ENCODE measurements around the gene ZC3H12D. TPM values are rescaled to one million over a fixed set of nuclear protein-coding genes. Genes with fewer than 3 reads are reported as not detected.

Gene ZC3H12D
- total and polyA plus RNA-seq, 2 of the 8 experiments (the other 6 are each of a cell fraction or from before 2014, with no cell fraction given): 0.05 to 0.07 TPM

GRCh38 chr6:149454346-149454848 is 30.4 kb downstream of the ZC3H12D start:
- DNase-seq (ENCODE audit: low read depth in 1 of 2, low spot score in 2 of 2) (no peak), FAIRE-seq (no peak)
- no peak overlapping the region for H3K4me2 ChIP-seq (ENCODE audit: insufficient read depth in 1 of 2, low read depth in 2 of 2, low read length in 2 of 2)
- H2BK12ac ChIP-seq (ENCODE audit: low read depth, low read length): no peak overlapping the region
- 86% methylated on average over 11 of the region's 15 CpGs; no CpG with 5 or more reads in 1 of the 2 experiments for WGBS, 2 experiments (ENCODE audit: extremely low coverage in 1 of 2, insufficient coverage in 1 of 2, insufficient read length in 1 of 2, insufficient replicate concordance in 2 of 2, low coverage in 1 of 2, low lambda C conversion rate in 2 of 2, missing lambda C conversion rate in 1 of 2)
- TF ChIP-seq BACH1 (IDR thresholded peaks at IDR 0.05; ENCODE audit: low read length): no peak
- TF ChIP-seq SUZ12 (IDR thresholded peaks at IDR 0.05; ENCODE audit: low read length): no peak
- TF ChIP-seq HDAC6 (IDR thresholded peaks at IDR 0.05; ENCODE audit: low read depth, low read length): no peak
- no peak for TF ChIP-seq KDM4A (IDR thresholded peaks at IDR 0.05; ENCODE audit: low read depth, low read length, severe bottlenecking)
- TF ChIP-seq NANOG (IDR thresholded peaks at IDR 0.05; ENCODE audit: insufficient read depth, low read depth, low read length, poor library complexity, severe bottlenecking): no peak
- TF ChIP-seq SRF (IDR thresholded peaks at IDR 0.05; ENCODE audit: low read depth, low read length): no peak
- no peak overlapping the region for H2BK5ac ChIP-seq (ENCODE audit: low read depth, low read length)
- no peak overlapping the region for H3K23ac ChIP-seq (ENCODE audit: insufficient read length)
- H3K9me3 ChIP-seq (ENCODE audit: insufficient read depth in 2 of 2, low read depth in 1 of 2, low read length in 1 of 2): no peaks in the 10 kb centered on the region
- no peak overlapping the region for H4K8ac ChIP-seq (ENCODE audit: extremely low read depth, insufficient read depth, low read length)
- H2BK120ac ChIP-seq (replicated peaks; ENCODE audit: low read depth, low read length): no peak overlapping the region
- H3K9ac ChIP-seq (replicated peaks in 1 of 4; ENCODE audit: extremely low read depth in 1 of 4, low read depth in 3 of 4, low read length in 3 of 4): no peak overlapping the region
- no peak overlapping the region for H4K91ac ChIP-seq (replicated peaks; ENCODE audit: insufficient read length, low read length)
- H3K36me3 ChIP-seq (ENCODE audit: control insufficient read depth in 2 of 4, insufficient read depth in 4 of 4, low read length in 3 of 4): no peaks in the 10 kb centered on the region
- H3K79me1 ChIP-seq (ENCODE audit: low read depth, low read length): no peaks in the 10 kb centered on the region
- no peak overlapping the region for H3K18ac ChIP-seq (ENCODE audit: extremely low read depth, low read length)
- H3K23me2 ChIP-seq (ENCODE audit: low read depth, low read length): peaks cover 11% of the 10 kb centered on the region; the same call in 1 of the 2 replicates
- no peak overlapping the region for H2AK5ac ChIP-seq (ENCODE audit: low read depth, low read length)
- no peaks in the 10 kb centered on the region for H3K79me2 ChIP-seq (ENCODE audit: control insufficient read depth in 1 of 2, insufficient read depth in 2 of 2, low read length in 2 of 2)
- no peak overlapping the region for H3K27ac ChIP-seq (ENCODE audit: low read depth, low read length)
- no peaks in the 10 kb centered on the region for H4K20me1 ChIP-seq (replicated peaks in 1 of 2; ENCODE audit: control insufficient read depth in 1 of 2, insufficient read depth in 2 of 2, low read length in 2 of 2)
- H2BK20ac ChIP-seq (ENCODE audit: low read length): no peak overlapping the region
- H3K4ac ChIP-seq (replicated peaks; ENCODE audit: insufficient read length, low read depth, low read length): no peak overlapping the region
- H3K14ac ChIP-seq (ENCODE audit: insufficient read length): no peak overlapping the region
- ChIA-PET CTCF (ENCODE audit: partially characterized antibody) (interaction anchor here (1.1 to 1.7 kb wide), 5 partner anchors 12 to 380 kb away, joined by 3 to 6 read pairs (median 4); no protein-coding TSS in a partner anchor), POLR2A (ENCODE audit: partially characterized antibody) (no interaction called here)
- H2BK15ac ChIP-seq (ENCODE audit: low read length): no peak overlapping the region
- H2AFZ ChIP-seq (ENCODE audit: low read length): no peak overlapping the region
- peaks cover 0 to 1% (median 0%) of the 10 kb centered on the region in 4 experiments; a peak in 2 of 7 replicates for H3K4me1 ChIP-seq (replicated peaks in 1 of 4; ENCODE audit: control insufficient read depth in 3 of 4, insufficient read depth in 4 of 4, low read length in 3 of 4)
- no peak overlapping the region for H3K4me3 ChIP-seq (ENCODE audit: extremely low read depth in 1 of 4, insufficient read depth in 2 of 4, low read depth in 3 of 4, low read length in 4 of 4)
- H4K5ac ChIP-seq (ENCODE audit: insufficient read length, low read depth, low read length): no peak overlapping the region
- H3K56ac ChIP-seq (replicated peaks; ENCODE audit: insufficient read length, low read depth, low read length): no peak overlapping the region
- peaks cover 16 to 32% (median 30%) of the 10 kb centered on the region in 4 experiments for H3K27me3 ChIP-seq (replicated peaks in 1 of 4; ENCODE audit: control insufficient read depth in 3 of 4, extremely low read depth in 1 of 4, insufficient read depth in 3 of 4, low read length in 3 of 4)
